ENCODE results near the gene TFF3.

- TF ChIP-seq CTCF (conservative IDR thresholded peaks at IDR 0.05) (peak; percentile 84), ZFX (IDR thresholded peaks at IDR 0.05) (no peak)
These were observed 22.9 kb upstream of the TFF3 start for GRCh38 chr21:42337830-42338728.

Data from C4-2B (cell line).